GM21381 (cell line): ENCODE data around the gene ZAR1L.

Source experiments
- ATAC-seq: cut with Tn5 transposase; IDR thresholded peaks from one replicate; pipeline ENCODE4 v1.9.1; 2021; ENCODE audit warnings: mild to moderate bottlenecking, moderate library complexity; ENCODE audit not compliant: unreplicated experiment

The ZAR1L gene

DNA sequence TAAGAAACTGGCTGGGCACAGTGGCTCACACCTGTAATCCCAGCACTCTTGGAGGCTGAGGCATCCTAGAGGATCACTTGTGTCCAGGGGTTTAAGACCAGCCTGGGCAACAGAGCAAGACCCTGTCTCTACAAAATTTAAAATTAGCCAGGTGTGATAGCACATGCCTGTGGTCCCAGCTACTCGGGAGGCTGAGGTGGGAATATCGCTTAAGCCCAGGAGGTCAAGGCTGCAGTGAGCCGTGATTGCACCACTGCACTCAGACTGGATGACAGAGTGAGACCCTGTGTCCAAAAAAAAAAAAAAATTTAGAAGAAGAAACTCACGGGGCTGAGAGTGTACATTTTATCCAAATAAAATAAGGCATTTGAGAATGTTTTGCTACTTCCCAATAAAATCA is 58.9 kb downstream of the ZAR1L start:
- ATAC-seq = no peak

DNA sequence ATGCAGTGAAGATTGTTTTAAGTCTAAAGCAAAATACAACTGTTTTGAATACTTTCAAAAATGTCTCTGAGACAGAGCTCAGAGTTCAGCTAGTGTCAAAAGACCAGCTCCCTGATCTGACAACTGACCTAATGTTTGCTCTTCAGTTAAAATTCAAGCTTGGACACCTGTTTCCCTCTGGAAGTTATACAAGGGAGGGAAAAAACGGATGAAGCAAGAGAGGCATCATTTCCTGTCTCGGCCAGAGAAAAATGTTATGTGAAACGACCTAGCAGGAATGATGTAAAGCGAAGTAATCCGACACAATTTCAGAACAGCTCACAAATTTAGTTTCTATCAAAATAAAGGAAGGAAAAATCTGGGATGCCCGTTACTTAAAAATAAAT is 59.4 kb downstream of the ZAR1L start:
- ATAC-seq = no peak

GRCh38 chr13:32254916-32255723 is 60.0 kb downstream of the ZAR1L start:
- no peak for ATAC-seq

GRCh38 chr13:32254416-32254815 is 60.7 kb downstream of the ZAR1L start:
- no peak for ATAC-seq

- ATAC-seq = no peak
Observed at GRCh38 chr13:32253911-32254399, 61.2 kb downstream of the ZAR1L start.
